HCT116 (cell line): Measurements from ENCODE around the gene BTNL8. TPM values are rescaled to one million over a fixed set of nuclear protein-coding genes. Genes with fewer than 3 reads are reported as not detected.

ENCODE experiments used
- ATAC-seq: fragments of 200-7000 bp; cut with Tn5 transposase; 2 replicates; pipeline ENCODE4 v1.9.1; 2020; ENCODE audit warnings: mild to moderate bottlenecking, moderate library complexity
- BruUV-seq: library from RNA; stranded (reverse); fragments of 400-500 nt; replicated peaks from 2 replicates; lab custom pipeline; 2021; lab: Mats Ljungman, UMichigan
- CTCF ChIA-PET: fragments of 300-600 bp; sonication (Branson Sonifier 250); formaldehyde crosslinking; loops from one replicate; lab custom pipeline; 2021; ENCODE audit warnings: antibody characterized with exemption; lab: Charles Lee
- POLR2A ChIA-PET: fragments of 300-600, 350-600 bp; sonication (Branson Sonifier 250); formaldehyde crosslinking; loops from one replicate; lab custom pipeline; 2021; ENCODE audit warnings: antibody characterized with exemption; lab: Charles Lee
- RAD21 ChIA-PET, 2 experiments: fragments of 300-600 bp; sonication (Branson Sonifier 250); formaldehyde crosslinking; loops; one replicate each; lab custom pipeline; 2023; ENCODE audit warnings: low total read pairs in 2 of 2; ENCODE audit not compliant: uncharacterized antibody in 2 of 2, unreplicated experiment in 2 of 2, low non-redundant PET in 1 of 2; lab: Charles Lee
- DNase-seq: peaks from one replicate; pipeline ENCODE4 v3.0.0-alpha.2; 2010; ENCODE audit warnings: low read depth, low spot score
- H2AFZ ChIP-seq: fragments of 200-600 bp; shearing (Covaris generic), sonication (generic); 2 replicates; pipeline ENCODE4 v1.6.1; 2017; ENCODE audit warnings: low read depth, mixed run types, mixed read lengths, antibody characterized with exemption, low read length; ENCODE audit not compliant: poor library complexity, severe bottlenecking
- H3K27ac ChIP-seq: 2 replicates; pipeline ENCODE4 v1.5.1; 2012; ENCODE audit warnings: low read depth, low read length
- H3K27me3 ChIP-seq: fragments of 200-600 bp; sonication (generic); 2 replicates; pipeline ENCODE4 v1.6.1; 2016; ENCODE audit warnings: mixed run types, low read length, mixed read lengths; ENCODE audit not compliant: insufficient read depth
- H3K36me3 ChIP-seq, 2 experiments: fragments of 200-500 bp in 1 of 2; fragments of 200-600 bp in 1 of 2; sonication (Bioruptor generic) in 1 of 2; sonication (generic) in 1 of 2; 2 replicates each; pipeline versions ENCODE4 v1.5.1 to v1.6.1; 2014 to 2016; ENCODE audit warnings: low read length in 2 of 2, inconsistent platforms in 1 of 2, mixed read lengths in 1 of 2, mixed run types in 1 of 2; ENCODE audit not compliant: insufficient read depth in 2 of 2, control insufficient read depth in 1 of 2
- H3K4me1 ChIP-seq, 2 experiments: fragments of 200-600 bp in 1 of 2; sonication (generic) in 1 of 2; 2 replicates each; pipeline versions ENCODE4 v1.5.1 to v1.6.1; 2012 to 2017; ENCODE audit warnings: low read length in 2 of 2, inconsistent platforms in 1 of 2, mild to moderate bottlenecking in 1 of 2, mixed read lengths in 1 of 2, mixed run types in 1 of 2, moderate library complexity in 1 of 2; ENCODE audit not compliant: insufficient read depth in 2 of 2, control insufficient read depth in 1 of 2
- H3K4me2 ChIP-seq: fragments of 200-600 bp; sonication (generic); 2 replicates; pipeline ENCODE4 v1.6.1; 2017; ENCODE audit warnings: mixed run types, low read length, mixed read lengths
- H3K4me3 ChIP-seq, 2 experiments: fragments of 200-600 bp in 1 of 2; sonication (generic) in 1 of 2; replicated peaks in 1 of 2; 2 replicates each; pipeline ENCODE4 v1.5.1; 2011 to 2016; ENCODE audit warnings: low read length in 2 of 2, control low read depth in 1 of 2, low read depth in 1 of 2, mild to moderate bottlenecking in 1 of 2, mixed read lengths in 1 of 2, mixed run types in 1 of 2
- H3K79me2 ChIP-seq: fragments of 200-600 bp; sonication (generic); 2 replicates; pipeline ENCODE4 v1.6.1; 2017; ENCODE audit warnings: mild to moderate bottlenecking, mixed run types, low read length, moderate library complexity, mixed read lengths; ENCODE audit not compliant: insufficient read depth
- H3K9ac ChIP-seq: fragments of 200-600 bp; sonication (generic); 2 replicates; pipeline ENCODE4 v1.6.1; 2016; ENCODE audit warnings: low read length, mixed read lengths
- H3K9me2 ChIP-seq: fragments of 200-600 bp; sonication (generic), shearing (Covaris generic); 2 replicates; pipeline ENCODE4 v1.6.1; 2017; ENCODE audit warnings: mixed run types, mild to moderate bottlenecking, moderate library complexity; ENCODE audit not compliant: insufficient read depth
- H3K9me3 ChIP-seq, 2 experiments: fragments of 200-500 bp in 1 of 2; fragments of 200-600 bp in 1 of 2; sonication (Bioruptor generic) in 1 of 2; sonication (generic) in 1 of 2; 2 replicates each; pipeline ENCODE4 v1.6.1; 2014 to 2017; ENCODE audit warnings: low read length in 2 of 2, mixed read lengths in 2 of 2, inconsistent platforms in 1 of 2, low read depth in 1 of 2, mild to moderate bottlenecking in 1 of 2, mixed run types in 1 of 2, moderate library complexity in 1 of 2; ENCODE audit not compliant: control insufficient read depth in 1 of 2, insufficient read depth in 1 of 2
- H4K20me1 ChIP-seq: fragments of 200-600 bp; sonication (generic), shearing (Covaris generic); 2 replicates; pipeline ENCODE4 v1.6.1; 2017; ENCODE audit warnings: mixed run types, mild to moderate bottlenecking, moderate library complexity; ENCODE audit not compliant: insufficient read depth
- CBX3 ChIP-seq: IDR thresholded peaks from 2 replicates; pipeline ENCODE4 v1.6.1; 2012; ENCODE audit warnings: low read depth
- EZH2 ChIP-seq: fragments of 200-600 bp; sonication (generic); IDR thresholded peaks from 2 replicates; pipeline ENCODE4 v1.6.1; 2017; ENCODE audit warnings: antibody characterized with exemption, mixed run types
- EZH2phosphoT487 ChIP-seq: fragments of 200-600 bp; IDR thresholded peaks from 2 replicates; pipeline ENCODE4 v1.6.1; 2018; ENCODE audit warnings: antibody characterized with exemption, borderline replicate concordance
- JUND ChIP-seq: IDR thresholded peaks from 2 replicates; pipeline ENCODE4 v1.6.1; 2012
- POLR2AphosphoS5 ChIP-seq: IDR thresholded peaks from 2 replicates; pipeline ENCODE4 v1.6.1; 2011; ENCODE audit warnings: mild to moderate bottlenecking, low read depth, low read length, moderate library complexity
- SP1 ChIP-seq: IDR thresholded peaks from 2 replicates; pipeline ENCODE4 v1.6.1; 2012; ENCODE audit warnings: low read depth
- SRF ChIP-seq: IDR thresholded peaks from 2 replicates; pipeline ENCODE4 v1.6.1; 2012; ENCODE audit warnings: low read depth
- TCF7L2 ChIP-seq: IDR thresholded peaks from 2 replicates; pipeline ENCODE4 v1.7.0; 2011; ENCODE audit warnings: borderline replicate concordance, inconsistent platforms; ENCODE audit not compliant: insufficient read depth, insufficient read length; ENCODE audit errors: extremely low read depth
- YY1 ChIP-seq: IDR thresholded peaks from 2 replicates; pipeline ENCODE4 v1.6.1; 2011; ENCODE audit warnings: low read length, low read depth, moderate library complexity, mild to moderate bottlenecking; ENCODE audit not compliant: insufficient replicate concordance; ENCODE audit errors: extremely low read depth
- intact Hi-C: fragments of 100-400 bp; cut with micrococcal nuclease; formaldehyde crosslinking; loops from 2 replicates; pipeline ENCODE4 v1.10.0; 2022
- total RNA-seq: library from RNA; stranded (reverse); gene quantifications from one replicate; pipeline ENCODE4 v1.2.1, GENCODE V29; 2021; ENCODE audit not compliant: unreplicated experiment
- TF ChIP-seq, protein P1 (sequence below): IDR thresholded peaks from 2 replicates; pipeline ENCODE4 v1.6.1; 2012; ENCODE audit warnings: low read depth
- TF ChIP-seq, protein P2 (sequence below), 3 experiments: fragments of 200-600 bp in 1 of 3; sonication (generic) in 1 of 3; IDR thresholded peaks in 2 of 3; conservative IDR thresholded peaks in 1 of 3; 2 replicates each; pipeline ENCODE4 v1.5.1; 2012 to 2017; ENCODE audit warnings: low read depth in 2 of 3, low read length in 2 of 3, antibody characterized with exemption in 1 of 3, borderline replicate concordance in 1 of 3, control low read depth in 1 of 3, mild to moderate bottlenecking in 1 of 3, mixed read lengths in 1 of 3, mixed run types in 1 of 3, moderate library complexity in 1 of 3; ENCODE audit not compliant: insufficient read depth in 1 of 3
- TF ChIP-seq, protein P3 (sequence below): IDR thresholded peaks from 2 replicates; pipeline ENCODE4 v1.6.1; 2012

Gene BTNL8
- total RNA-seq, 1 experiment from 2014 or later = not detected

DNA sequence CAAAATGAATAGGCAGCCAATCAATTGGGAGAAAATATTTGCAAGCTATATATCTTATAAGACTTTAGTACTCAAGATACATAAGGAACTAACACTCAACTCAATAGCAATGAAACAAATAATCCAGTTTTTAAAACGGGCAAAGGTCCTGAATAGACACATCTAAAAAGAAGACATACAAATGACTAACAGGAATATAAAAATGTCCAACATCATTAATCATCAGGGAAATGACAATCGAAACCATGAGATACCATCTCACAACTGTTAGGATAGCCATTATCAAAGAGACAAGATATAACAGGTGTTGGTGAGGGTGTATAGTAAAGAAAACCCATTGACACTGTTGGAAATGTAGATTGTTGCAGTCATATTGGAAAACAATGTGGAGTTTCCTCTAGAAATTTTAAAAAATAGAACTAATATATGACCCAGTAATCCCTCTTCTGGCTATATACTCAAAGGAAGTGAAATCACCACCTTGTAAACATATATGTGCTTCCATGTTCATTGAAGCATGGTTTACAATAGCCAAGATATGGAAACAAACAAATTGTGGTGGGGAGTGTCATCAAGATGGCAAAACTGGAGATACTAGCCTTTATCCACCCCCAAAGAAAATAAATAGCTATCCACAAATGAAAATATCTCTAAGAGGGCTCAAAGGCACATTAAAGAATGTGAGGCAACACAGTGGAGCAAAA lies 75.8 kb downstream of the BTNL8 start (continued):
- TF ChIP-seq, protein P1, sequence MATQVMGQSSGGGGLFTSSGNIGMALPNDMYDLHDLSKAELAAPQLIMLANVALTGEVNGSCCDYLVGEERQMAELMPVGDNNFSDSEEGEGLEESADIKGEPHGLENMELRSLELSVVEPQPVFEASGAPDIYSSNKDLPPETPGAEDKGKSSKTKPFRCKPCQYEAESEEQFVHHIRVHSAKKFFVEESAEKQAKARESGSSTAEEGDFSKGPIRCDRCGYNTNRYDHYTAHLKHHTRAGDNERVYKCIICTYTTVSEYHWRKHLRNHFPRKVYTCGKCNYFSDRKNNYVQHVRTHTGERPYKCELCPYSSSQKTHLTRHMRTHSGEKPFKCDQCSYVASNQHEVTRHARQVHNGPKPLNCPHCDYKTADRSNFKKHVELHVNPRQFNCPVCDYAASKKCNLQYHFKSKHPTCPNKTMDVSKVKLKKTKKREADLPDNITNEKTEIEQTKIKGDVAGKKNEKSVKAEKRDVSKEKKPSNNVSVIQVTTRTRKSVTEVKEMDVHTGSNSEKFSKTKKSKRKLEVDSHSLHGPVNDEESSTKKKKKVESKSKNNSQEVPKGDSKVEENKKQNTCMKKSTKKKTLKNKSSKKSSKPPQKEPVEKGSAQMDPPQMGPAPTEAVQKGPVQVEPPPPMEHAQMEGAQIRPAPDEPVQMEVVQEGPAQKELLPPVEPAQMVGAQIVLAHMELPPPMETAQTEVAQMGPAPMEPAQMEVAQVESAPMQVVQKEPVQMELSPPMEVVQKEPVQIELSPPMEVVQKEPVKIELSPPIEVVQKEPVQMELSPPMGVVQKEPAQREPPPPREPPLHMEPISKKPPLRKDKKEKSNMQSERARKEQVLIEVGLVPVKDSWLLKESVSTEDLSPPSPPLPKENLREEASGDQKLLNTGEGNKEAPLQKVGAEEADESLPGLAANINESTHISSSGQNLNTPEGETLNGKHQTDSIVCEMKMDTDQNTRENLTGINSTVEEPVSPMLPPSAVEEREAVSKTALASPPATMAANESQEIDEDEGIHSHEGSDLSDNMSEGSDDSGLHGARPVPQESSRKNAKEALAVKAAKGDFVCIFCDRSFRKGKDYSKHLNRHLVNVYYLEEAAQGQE = no peak
- TF ChIP-seq EZH2phosphoT487 (no peak), SRF (no peak), EZH2 (no peak), SP1 (no peak)
- TF ChIP-seq, protein P2, sequence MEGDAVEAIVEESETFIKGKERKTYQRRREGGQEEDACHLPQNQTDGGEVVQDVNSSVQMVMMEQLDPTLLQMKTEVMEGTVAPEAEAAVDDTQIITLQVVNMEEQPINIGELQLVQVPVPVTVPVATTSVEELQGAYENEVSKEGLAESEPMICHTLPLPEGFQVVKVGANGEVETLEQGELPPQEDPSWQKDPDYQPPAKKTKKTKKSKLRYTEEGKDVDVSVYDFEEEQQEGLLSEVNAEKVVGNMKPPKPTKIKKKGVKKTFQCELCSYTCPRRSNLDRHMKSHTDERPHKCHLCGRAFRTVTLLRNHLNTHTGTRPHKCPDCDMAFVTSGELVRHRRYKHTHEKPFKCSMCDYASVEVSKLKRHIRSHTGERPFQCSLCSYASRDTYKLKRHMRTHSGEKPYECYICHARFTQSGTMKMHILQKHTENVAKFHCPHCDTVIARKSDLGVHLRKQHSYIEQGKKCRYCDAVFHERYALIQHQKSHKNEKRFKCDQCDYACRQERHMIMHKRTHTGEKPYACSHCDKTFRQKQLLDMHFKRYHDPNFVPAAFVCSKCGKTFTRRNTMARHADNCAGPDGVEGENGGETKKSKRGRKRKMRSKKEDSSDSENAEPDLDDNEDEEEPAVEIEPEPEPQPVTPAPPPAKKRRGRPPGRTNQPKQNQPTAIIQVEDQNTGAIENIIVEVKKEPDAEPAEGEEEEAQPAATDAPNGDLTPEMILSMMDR (IDR thresholded peaks at IDR 0.05 in 2 of 3, conservative IDR thresholded peaks at IDR 0.05 in 1 of 3; ENCODE audit: borderline replicate concordance in 1 of 3, insufficient read depth in 1 of 3, low read depth in 2 of 3, low read length in 2 of 3) = no peak

DNA sequence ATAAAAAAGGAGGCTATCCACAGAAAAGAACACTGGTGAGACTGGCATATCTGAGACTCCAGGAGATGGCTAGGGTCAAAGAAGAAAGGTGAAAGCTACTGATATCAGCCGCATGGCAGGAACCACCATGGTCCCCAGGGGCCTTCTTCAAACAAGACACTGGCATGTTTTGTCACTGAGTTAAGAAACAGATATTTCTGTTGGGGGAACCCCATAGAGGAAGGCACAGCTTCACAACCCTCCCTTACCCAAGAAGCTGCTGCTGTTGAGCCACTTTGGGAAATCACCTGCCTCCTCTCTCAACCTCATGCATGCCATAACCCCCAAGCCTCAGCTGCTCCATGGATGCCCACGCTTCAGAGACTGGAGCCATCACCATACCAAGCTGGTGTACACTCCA lies 76.4 kb downstream of the BTNL8 start:
- ChIA-PET RAD21 (no interaction called here), CTCF (no interaction called here), POLR2A (no interaction called here)
- no peak for DNase-seq
- H3K4me1 ChIP-seq = no peaks in the 10 kb centered on the region
- H3K9me2 ChIP-seq = no peaks in the 10 kb centered on the region
- H3K27me3 ChIP-seq = no peaks in the 10 kb centered on the region
- H3K9ac ChIP-seq = no peak overlapping the region
- H2AFZ ChIP-seq = no peak overlapping the region
- H3K9me3 ChIP-seq = no peaks in the 10 kb centered on the region
- no peak overlapping the region for H3K4me2 ChIP-seq
- H4K20me1 ChIP-seq = no peaks in the 10 kb centered on the region
- no TSS peak for BruUV-seq
- H3K27ac ChIP-seq = no peak overlapping the region
- H3K36me3 ChIP-seq = no peaks in the 10 kb centered on the region
- H3K79me2 ChIP-seq = no peaks in the 10 kb centered on the region
- no peak for TF ChIP-seq JUND
- TF ChIP-seq TCF7L2 = no peak
- no peak for TF ChIP-seq SRF
- no peak for TF ChIP-seq CBX3
- TF ChIP-seq, protein P3, sequence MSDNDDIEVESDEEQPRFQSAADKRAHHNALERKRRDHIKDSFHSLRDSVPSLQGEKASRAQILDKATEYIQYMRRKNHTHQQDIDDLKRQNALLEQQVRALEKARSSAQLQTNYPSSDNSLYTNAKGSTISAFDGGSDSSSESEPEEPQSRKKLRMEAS = no peak
- no peak for TF ChIP-seq POLR2AphosphoS5
- no peak for TF ChIP-seq YY1
- TF ChIP-seq, all 23 proteins: peak for 0
- H3K4me3 ChIP-seq = no peak overlapping the region
- no peak for ATAC-seq
- intact Hi-C loops = no loop called here
